ENCODE data around the gene SETMAR. TPM values are rescaled to one million over a fixed set of nuclear protein-coding genes. Genes with fewer than 3 reads are reported as not detected.

Gene SETMAR
- total RNA-seq, 2 experiments from 2014 or later, result 16.6 to 19.2 TPM

DNA sequence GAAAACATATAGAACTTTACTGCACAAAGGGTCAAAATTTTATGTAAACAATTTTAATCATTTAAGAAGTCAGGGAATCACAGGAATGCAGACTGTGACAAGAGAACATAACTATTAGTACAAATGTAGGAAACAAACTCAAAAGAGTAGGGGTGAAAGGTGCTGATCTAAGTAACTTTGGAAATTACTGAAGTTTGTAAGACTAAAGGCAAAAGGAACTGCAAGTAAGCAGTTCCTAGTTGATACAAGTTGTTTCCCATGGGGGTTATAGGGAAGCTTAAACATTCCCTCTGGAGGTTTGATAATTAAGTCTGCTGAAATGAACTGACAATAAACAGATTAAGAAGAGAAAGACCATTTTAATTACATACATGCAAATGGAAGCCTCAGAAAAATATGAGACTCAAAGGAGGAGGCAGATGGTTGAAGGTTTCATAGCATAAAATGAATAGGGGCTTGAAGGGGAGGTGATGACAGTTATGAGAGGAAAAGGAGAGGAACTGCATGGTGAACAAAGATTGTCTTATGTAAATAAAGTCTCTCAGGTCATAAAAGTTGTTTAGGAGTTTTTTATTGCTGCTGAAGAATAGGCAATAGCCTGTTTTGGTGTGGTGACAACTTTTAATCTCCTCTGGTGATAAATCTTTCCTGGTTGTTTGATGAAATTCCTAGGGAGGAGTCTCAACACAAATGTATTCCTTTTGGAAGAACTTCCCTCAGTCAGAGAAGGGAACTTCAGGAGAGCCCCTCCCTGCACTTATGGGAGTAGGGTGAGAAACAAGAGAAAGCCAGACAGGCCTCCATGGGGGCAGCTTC is 17.1 kb downstream of the SETMAR start:
- TF ChIP-seq EZH2phosphoT487 (IDR thresholded peaks at IDR 0.05; ENCODE audit: borderline replicate concordance, low read depth, low read length), result no peak
- TF ChIP-seq, protein P1, sequence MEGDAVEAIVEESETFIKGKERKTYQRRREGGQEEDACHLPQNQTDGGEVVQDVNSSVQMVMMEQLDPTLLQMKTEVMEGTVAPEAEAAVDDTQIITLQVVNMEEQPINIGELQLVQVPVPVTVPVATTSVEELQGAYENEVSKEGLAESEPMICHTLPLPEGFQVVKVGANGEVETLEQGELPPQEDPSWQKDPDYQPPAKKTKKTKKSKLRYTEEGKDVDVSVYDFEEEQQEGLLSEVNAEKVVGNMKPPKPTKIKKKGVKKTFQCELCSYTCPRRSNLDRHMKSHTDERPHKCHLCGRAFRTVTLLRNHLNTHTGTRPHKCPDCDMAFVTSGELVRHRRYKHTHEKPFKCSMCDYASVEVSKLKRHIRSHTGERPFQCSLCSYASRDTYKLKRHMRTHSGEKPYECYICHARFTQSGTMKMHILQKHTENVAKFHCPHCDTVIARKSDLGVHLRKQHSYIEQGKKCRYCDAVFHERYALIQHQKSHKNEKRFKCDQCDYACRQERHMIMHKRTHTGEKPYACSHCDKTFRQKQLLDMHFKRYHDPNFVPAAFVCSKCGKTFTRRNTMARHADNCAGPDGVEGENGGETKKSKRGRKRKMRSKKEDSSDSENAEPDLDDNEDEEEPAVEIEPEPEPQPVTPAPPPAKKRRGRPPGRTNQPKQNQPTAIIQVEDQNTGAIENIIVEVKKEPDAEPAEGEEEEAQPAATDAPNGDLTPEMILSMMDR (conservative IDR thresholded peaks at IDR 0.05; ENCODE audit: low read length), result no peak
- H3K4me3 ChIP-seq (ENCODE audit: low read depth, low read length, poor library complexity, severe bottlenecking), result no peak overlapping the region
- no peak overlapping the region for H3K4me2 ChIP-seq (ENCODE audit: low read length)
- no peaks in the 10 kb centered on the region for H3K79me2 ChIP-seq (ENCODE audit: insufficient read depth, low read depth, low read length)
- intact Hi-C loops (cut with micrococcal nuclease; ENCODE audit: unreplicated experiment), result no loop called here
- DNase-seq (ENCODE audit: low spot score), result no peak
- peaks cover 25% of the 10 kb centered on the region; the same call in 1 of the 2 replicates for H3K36me3 ChIP-seq (ENCODE audit: insufficient read depth, low read length)
- no peaks in the 10 kb centered on the region for H3K9me3 ChIP-seq (ENCODE audit: low read length)
- H2AFZ ChIP-seq (ENCODE audit: low read length), result no peak overlapping the region
- H3K4me1 ChIP-seq (ENCODE audit: insufficient read depth, low read length, poor library complexity, severe bottlenecking), result no peaks in the 10 kb centered on the region
- ChIA-PET CTCF (ENCODE audit: unreplicated experiment) (no interaction called here), POLR2A (interaction anchor here (0.6 to 0.7 kb wide), 2 partner anchors 28 to 1495 kb away, joined by 3 to 4 read pairs; no protein-coding TSS in a partner anchor)
- H3K27ac ChIP-seq (ENCODE audit: low read depth, low read length, poor library complexity, severe bottlenecking), result no peak overlapping the region
- no peaks in the 10 kb centered on the region for H3K9me2 ChIP-seq (ENCODE audit: insufficient read depth, low read length)
- no TSS peak for BruUV-seq (replicated peaks)
- H4K20me1 ChIP-seq (ENCODE audit: insufficient read depth, low read length), result no peaks in the 10 kb centered on the region

DNA sequence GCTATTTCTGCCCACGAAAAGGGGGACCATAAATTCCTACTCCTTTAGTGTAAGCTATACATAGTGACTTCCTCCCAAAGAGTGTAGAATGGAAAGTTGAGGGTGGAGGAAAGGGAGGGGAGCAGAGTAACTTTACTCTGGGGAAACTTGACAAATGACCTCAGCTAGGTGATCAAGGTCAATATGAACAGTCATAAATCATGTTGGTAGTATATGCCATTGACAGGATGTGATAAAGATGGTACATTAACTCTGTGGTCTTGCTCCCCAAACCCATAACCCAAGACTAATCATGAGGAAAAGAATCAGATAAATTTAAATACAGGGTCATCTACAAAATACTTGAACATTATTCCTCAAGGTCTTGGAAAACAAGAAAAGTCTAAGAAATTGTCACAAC is 18.6 kb downstream of the SETMAR start:
- ChIA-PET POLR2A (interaction anchor here (0.7 to 0.9 kb wide), 2 partner anchors 11 to 395 kb away, joined by 3 to 4 read pairs; no protein-coding TSS in a partner anchor), CTCF (ENCODE audit: unreplicated experiment) (no interaction called here)
- Histone ChIP-seq H4K20me1 (ENCODE audit: insufficient read depth, low read length) (no peaks in the 10 kb centered on the region), H3K4me3 (ENCODE audit: low read depth, low read length, poor library complexity, severe bottlenecking) (no peak overlapping the region), H3K4me2 (ENCODE audit: low read length) (no peak overlapping the region), H3K27ac (ENCODE audit: low read depth, low read length, poor library complexity, severe bottlenecking) (no peak overlapping the region), H3K9me2 (ENCODE audit: insufficient read depth, low read length) (no peaks in the 10 kb centered on the region), H3K4me1 (ENCODE audit: insufficient read depth, low read length, poor library complexity, severe bottlenecking) (no peaks in the 10 kb centered on the region), H3K36me3 (ENCODE audit: insufficient read depth, low read length) (peaks cover 18% of the 10 kb centered on the region; the same call in 1 of the 2 replicates), H2AFZ (ENCODE audit: low read length) (no peak overlapping the region), H3K79me2 (ENCODE audit: insufficient read depth, low read depth, low read length) (no peaks in the 10 kb centered on the region), H3K9me3 (ENCODE audit: low read length) (peaks cover 3% of the 10 kb centered on the region; the same call in 1 of the 2 replicates)
- no peak for DNase-seq (ENCODE audit: low spot score)
- BruUV-seq (replicated peaks), result no TSS peak
- intact Hi-C loops (cut with micrococcal nuclease; ENCODE audit: unreplicated experiment), result no loop called here
- TF ChIP-seq EZH2phosphoT487 (IDR thresholded peaks at IDR 0.05; ENCODE audit: borderline replicate concordance, low read depth, low read length), result no peak
- TF ChIP-seq, protein P1 (conservative IDR thresholded peaks at IDR 0.05; ENCODE audit: low read length), result no peak

DNA sequence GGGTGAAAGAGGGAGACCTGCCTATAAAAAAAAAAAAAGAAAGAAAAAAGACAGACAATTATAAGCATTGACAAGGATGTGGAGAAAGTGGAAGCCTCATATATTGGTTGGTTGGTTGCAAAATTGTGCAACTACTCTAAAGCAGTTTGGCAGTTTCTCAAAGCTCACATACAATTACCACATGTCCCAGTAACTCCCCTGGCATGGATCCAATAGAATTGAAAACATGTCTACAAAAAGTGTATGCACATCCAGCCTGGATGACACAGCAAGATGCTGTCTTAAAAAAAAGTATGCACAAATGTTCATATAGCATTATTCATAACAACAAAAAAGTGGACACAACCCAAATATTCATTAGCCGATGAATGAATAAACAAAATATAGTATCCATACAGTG is 19.5 kb downstream of the SETMAR start:
- CTCF ChIA-PET (ENCODE audit: unreplicated experiment), result no interaction called here
- TF ChIP-seq EZH2phosphoT487 (IDR thresholded peaks at IDR 0.05; ENCODE audit: borderline replicate concordance, low read depth, low read length), result no peak
- TF ChIP-seq, protein P1 (conservative IDR thresholded peaks at IDR 0.05; ENCODE audit: low read length), result no peak
- Histone ChIP-seq H3K4me1 (ENCODE audit: insufficient read depth, low read length, poor library complexity, severe bottlenecking) (no peaks in the 10 kb centered on the region), H3K79me2 (ENCODE audit: insufficient read depth, low read depth, low read length) (no peaks in the 10 kb centered on the region), H3K27ac (ENCODE audit: low read depth, low read length, poor library complexity, severe bottlenecking) (no peak overlapping the region), H3K9me3 (ENCODE audit: low read length) (peaks cover 12% of the 10 kb centered on the region; the same call in 1 of the 2 replicates), H3K36me3 (ENCODE audit: insufficient read depth, low read length) (peaks cover 9% of the 10 kb centered on the region; the same call in 1 of the 2 replicates), H4K20me1 (ENCODE audit: insufficient read depth, low read length) (no peaks in the 10 kb centered on the region), H2AFZ (ENCODE audit: low read length) (no peak overlapping the region), H3K9me2 (ENCODE audit: insufficient read depth, low read length) (no peaks in the 10 kb centered on the region), H3K4me2 (ENCODE audit: low read length) (no peak overlapping the region), H3K4me3 (ENCODE audit: low read depth, low read length, poor library complexity, severe bottlenecking) (no peak overlapping the region)
- no TSS peak for BruUV-seq (replicated peaks)
- DNase-seq (ENCODE audit: low spot score), result no peak
- intact Hi-C loops (cut with micrococcal nuclease; ENCODE audit: unreplicated experiment), result no loop called here
- POLR2A ChIA-PET, result interaction anchor here (0.7 kb wide), 1 partner anchor 394 kb away, joined by 3 read pairs; no protein-coding TSS in a partner anchor
